ENCODE data around the gene HES7. TPM values are rescaled to one million over a fixed set of nuclear protein-coding genes. Genes with fewer than 3 reads are reported as not detected.
A peak's percentile ranks its signal among the peaks of the same experiment; 100 is the strongest.

HES7 gene
- total and polyA plus RNA-seq, 9 donors, result 0.11 to 0.97 (median 0.74) TPM; not detected in 2

DNA sequence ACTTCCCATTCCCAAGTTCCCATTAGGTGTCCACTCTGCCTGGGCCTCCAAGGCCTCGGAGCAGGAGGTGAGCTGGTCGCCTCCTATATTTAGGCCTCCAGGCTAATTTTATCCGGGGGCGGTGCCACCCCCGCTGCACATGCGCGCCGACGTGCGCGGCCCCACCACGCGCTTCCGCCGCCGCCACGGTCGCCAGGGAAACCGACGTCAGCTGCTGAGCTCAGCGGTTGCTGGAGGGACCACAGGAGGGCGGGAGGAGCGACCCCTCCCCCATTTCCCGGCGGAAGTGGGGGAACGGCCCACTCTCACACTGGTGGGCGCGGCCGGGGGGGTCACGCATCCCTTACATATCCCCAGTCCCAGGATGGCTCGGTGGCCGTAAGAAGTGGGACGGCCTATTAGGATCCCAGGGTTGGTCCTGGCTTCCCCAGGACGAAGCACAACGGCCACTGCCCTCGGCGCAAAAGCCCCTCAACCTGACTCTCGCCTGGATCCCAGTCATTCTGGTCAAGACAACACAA is 27.3 kb upstream of the HES7 start:
- Histone ChIP-seq H3K27me3 (no peaks in the 10 kb centered on the region), H3K36me3 (no peaks in the 10 kb centered on the region), H3K9me3 (no peaks in the 10 kb centered on the region), H3K4me3 (peak overlapping the region; percentile 56), H3K4me1 (ENCODE audit: insufficient read depth) (peaks cover 12% of the 10 kb centered on the region), H3K27ac (peak overlapping the region; percentile 94 to 96)
- DNase-seq, result peak; percentile 94 to 97 (median 95)
- 0 to 1% (median 1%) methylated on average over 37 to 38 of the region's 38 CpGs for WGBS, 3 donors
- intact Hi-C loops (cut with DNase I), result loop anchor here in 1 of 4 donors (10.0 kb wide), 1 partner anchor 306 kb away; no protein-coding TSS in a partner anchor
- TF ChIP-seq EP300 (IDR thresholded peaks at IDR 0.05), result peak; percentile 76
- peak; percentile 75 for TF ChIP-seq POLR2A (IDR thresholded peaks at IDR 0.05)
- peak in 2 of 3 donors; percentile 23 to 42 for TF ChIP-seq CTCF (IDR thresholded peaks at IDR 0.05)

- intact Hi-C loops (cut with DNase I), result loop anchor here in 1 of 4 donors (10.0 kb wide), 1 partner anchor 306 kb away; no protein-coding TSS in a partner anchor
- TF ChIP-seq POLR2A (IDR thresholded peaks at IDR 0.05) (no peak), EP300 (IDR thresholded peaks at IDR 0.05) (no peak), CTCF (IDR thresholded peaks at IDR 0.05) (no peak)
- Histone ChIP-seq H3K27ac (peak overlapping the region; percentile 94 to 96), H3K36me3 (no peaks in the 10 kb centered on the region), H3K4me1 (ENCODE audit: insufficient read depth) (peaks cover 12% of the 10 kb centered on the region), H3K4me3 (peak overlapping the region; percentile 56), H3K9me3 (no peaks in the 10 kb centered on the region), H3K27me3 (no peaks in the 10 kb centered on the region)
- WGBS, 3 donors, result 64 to 70% (median 68%) methylated on average over 18 of the region's 18 CpGs
- peak; percentile 48 to 63 (median 60) for DNase-seq
Measured at GRCh38 chr17:8150194-8151119, 26.6 kb upstream of the HES7 start.

GRCh38 chr17:8149419-8150193 is 25.7 kb upstream of the HES7 start:
- Histone ChIP-seq H3K9me3 (no peaks in the 10 kb centered on the region), H3K4me3 (no peak overlapping the region), H3K27me3 (no peaks in the 10 kb centered on the region), H3K27ac (peak overlapping the region; percentile 94 to 96), H3K36me3 (no peaks in the 10 kb centered on the region), H3K4me1 (ENCODE audit: insufficient read depth) (peaks cover 12% of the 10 kb centered on the region)
- 88 to 93% (median 90%) methylated on average over 28 to 29 of the region's 29 CpGs for WGBS, 3 donors
- DNase-seq, result peak in 3 of 5 donors; percentile 31 to 53 (median 53)
- intact Hi-C loops (cut with DNase I), result loop anchor here in 1 of 4 donors (10.0 kb wide), 1 partner anchor 305 kb away; no protein-coding TSS in a partner anchor
- TF ChIP-seq EP300 (IDR thresholded peaks at IDR 0.05) (no peak), POLR2A (IDR thresholded peaks at IDR 0.05) (no peak), CTCF (IDR thresholded peaks at IDR 0.05) (no peak)

- Histone ChIP-seq H3K36me3 (no peaks in the 10 kb centered on the region), H3K4me1 (ENCODE audit: insufficient read depth) (peaks cover 12% of the 10 kb centered on the region), H3K27me3 (no peaks in the 10 kb centered on the region), H3K9me3 (no peaks in the 10 kb centered on the region), H3K4me3 (no peak overlapping the region), H3K27ac (peak overlapping the region; percentile 26 to 69)
- intact Hi-C loops (cut with DNase I), result no loop called here
- 87 to 88% (median 88%) methylated on average over 13 of the region's 13 CpGs for WGBS, 3 donors
- TF ChIP-seq EP300 (IDR thresholded peaks at IDR 0.05), result no peak
- TF ChIP-seq CTCF (IDR thresholded peaks at IDR 0.05), result no peak
- no peak for TF ChIP-seq POLR2A (IDR thresholded peaks at IDR 0.05)
- peak in 3 of 5 donors; percentile 16 to 48 (median 35) for DNase-seq
Measured at GRCh38 chr17:8148560-8148959, 24.7 kb upstream of the HES7 start.

Measured in ovary (tissue), 9 donors.